HG02970 (cell line): ENCODE data around the gene CORT.
"Not testable (repeated sequence)": the region's sequence is repeated elsewhere in the genome, so short reads cannot be mapped to it uniquely, and the experiment has no call there.

Source experiments
- ATAC-seq: cut with Tn5 transposase; IDR thresholded peaks from one replicate; pipeline ENCODE4 v1.9.1; 2021; ENCODE audit warnings: mild to moderate bottlenecking, moderate library complexity, moderate number of reproducible peaks; ENCODE audit not compliant: unreplicated experiment, low FRiP score

CORT gene

GRCh38 chr1:10437052-10437451 is 12.8 kb upstream of the CORT start:
- ATAC-seq, result no peak

- no peak for ATAC-seq
Measured at GRCh38 chr1:10438677-10439163, 11.1 kb upstream of the CORT start.

- no peak for ATAC-seq
Measured at GRCh38 chr1:10440305-10440704, 9.5 kb upstream of the CORT start.

- no peak for ATAC-seq
Measured at GRCh38 chr1:10440794-10441193, 9.0 kb upstream of the CORT start.

- ATAC-seq, result no peak
Measured at GRCh38 chr1:10444248-10444647, 5.6 kb upstream of the CORT start.

GRCh38 chr1:10444795-10445397 is 4.9 kb upstream of the CORT start:
- no peak for ATAC-seq

- ATAC-seq, result no peak
Measured at GRCh38 chr1:10446790-10447422, 2.9 kb upstream of the CORT start.

- no peak for ATAC-seq
Measured at GRCh38 chr1:10450156-10450814, 454 bp downstream of the CORT start.

GRCh38 chr1:10450836-10451235 is 1.0 kb downstream of the CORT start:
- ATAC-seq, result no peak

GRCh38 chr1:10451287-10451686 is 1.5 kb downstream of the CORT start:
- no peak for ATAC-seq

- ATAC-seq, result no peak
Measured at GRCh38 chr1:10456048-10456447, 6.2 kb downstream of the CORT start.

GRCh38 chr1:10456661-10457060 is 6.8 kb downstream of the CORT start:
- ATAC-seq, result no peak

GRCh38 chr1:10457462-10457861 is 7.6 kb downstream of the CORT start:
- not testable (repeated sequence) for ATAC-seq

- ATAC-seq, result no peak
Measured at GRCh38 chr1:10457875-10458274, 8.0 kb downstream of the CORT start.

- no peak for ATAC-seq
Measured at GRCh38 chr1:10459184-10459583, 9.4 kb downstream of the CORT start.

GRCh38 chr1:10467078-10467477 is 17.2 kb downstream of the CORT start:
- no peak for ATAC-seq

- no peak for ATAC-seq
Measured at GRCh38 chr1:10470043-10470442, 20.2 kb downstream of the CORT start.

GRCh38 chr1:10471411-10472219 is 21.8 kb downstream of the CORT start:
- ATAC-seq, result no peak

GRCh38 chr1:10472220-10473144 is 22.7 kb downstream of the CORT start, which contains the start of gene DFFA:
TSS of gene DFFA (minus strand) at chr1:10472529. CDS start at chr1:10472458, 71 bp downstream.
- ATAC-seq, result peak; percentile 79
